Spleen (tissue), 7 donors: ENCODE measurements around the gene RAI14.

Experiments used
- POLR2A ChIP-seq, 3 donors: fragments of 450-650 bp; IDR thresholded peaks; one replicate each; pipeline ENCODE4 v1.5.1; 2017; ENCODE audit warnings: antibody characterized with exemption in 3 of 3, mild to moderate bottlenecking in 1 of 3
- TF ChIP-seq, protein P1 (sequence below), 11 experiments: fragments of 200-600 bp in 7 of 11; fragments of 450-650 bp in 4 of 11; sonication (generic) in 4 of 11; IDR thresholded peaks in 8 of 11; conservative IDR thresholded peaks in 3 of 11; 1 replicate in 7 of 11; 2 replicates in 4 of 11; pipeline versions ENCODE4 v1.4.0 to v1.8.0; 2016 to 2021; ENCODE audit warnings: antibody characterized with exemption in 11 of 11, inconsistent platforms in 4 of 11, mild to moderate bottlenecking in 1 of 11
- donor health status: DM: no; HTN: no; CAD: no; lungs with moderate emphysema.
- donor health status: DM: no; HTN: no; CAD: no.
- donor health status: DM: no; HTN: no; CAD: no.

DNA sequence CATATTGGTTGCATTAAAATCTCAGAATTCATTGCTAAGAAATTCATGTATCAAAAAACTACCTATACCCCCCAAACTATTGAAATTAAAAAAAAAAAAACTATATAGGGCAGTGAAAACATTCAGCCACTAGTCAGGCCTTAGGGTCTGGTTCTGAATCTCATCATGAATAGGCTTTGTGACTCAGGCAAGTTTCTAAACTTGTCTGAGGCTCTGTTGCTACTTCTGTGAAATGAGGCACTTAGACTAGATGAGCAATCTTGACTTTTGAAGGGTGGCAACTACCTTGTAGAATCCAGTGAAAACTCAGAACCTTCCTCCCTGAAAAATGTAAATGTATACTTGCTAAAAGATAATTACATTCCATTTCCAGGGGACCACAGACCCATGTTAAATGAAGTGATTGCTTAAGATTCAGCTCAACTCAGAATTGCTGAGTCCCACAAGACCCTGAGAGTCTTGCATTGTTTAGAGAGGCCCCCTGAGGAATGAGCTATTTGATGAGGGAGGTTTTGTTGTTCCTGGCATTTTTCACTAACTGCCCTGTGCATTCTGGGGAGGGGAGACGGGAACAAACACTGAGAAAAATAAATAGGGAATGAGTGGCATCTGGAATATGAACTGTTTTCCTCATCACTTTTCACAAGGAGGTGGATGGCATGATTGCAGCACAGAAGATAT lies 29.5 kb downstream of the RAI14 start:
- TF ChIP-seq POLR2A (IDR thresholded peaks at IDR 0.05) = no peak
- TF ChIP-seq, protein P1, sequence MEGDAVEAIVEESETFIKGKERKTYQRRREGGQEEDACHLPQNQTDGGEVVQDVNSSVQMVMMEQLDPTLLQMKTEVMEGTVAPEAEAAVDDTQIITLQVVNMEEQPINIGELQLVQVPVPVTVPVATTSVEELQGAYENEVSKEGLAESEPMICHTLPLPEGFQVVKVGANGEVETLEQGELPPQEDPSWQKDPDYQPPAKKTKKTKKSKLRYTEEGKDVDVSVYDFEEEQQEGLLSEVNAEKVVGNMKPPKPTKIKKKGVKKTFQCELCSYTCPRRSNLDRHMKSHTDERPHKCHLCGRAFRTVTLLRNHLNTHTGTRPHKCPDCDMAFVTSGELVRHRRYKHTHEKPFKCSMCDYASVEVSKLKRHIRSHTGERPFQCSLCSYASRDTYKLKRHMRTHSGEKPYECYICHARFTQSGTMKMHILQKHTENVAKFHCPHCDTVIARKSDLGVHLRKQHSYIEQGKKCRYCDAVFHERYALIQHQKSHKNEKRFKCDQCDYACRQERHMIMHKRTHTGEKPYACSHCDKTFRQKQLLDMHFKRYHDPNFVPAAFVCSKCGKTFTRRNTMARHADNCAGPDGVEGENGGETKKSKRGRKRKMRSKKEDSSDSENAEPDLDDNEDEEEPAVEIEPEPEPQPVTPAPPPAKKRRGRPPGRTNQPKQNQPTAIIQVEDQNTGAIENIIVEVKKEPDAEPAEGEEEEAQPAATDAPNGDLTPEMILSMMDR (IDR thresholded peaks at IDR 0.05 in 8 of 11, conservative IDR thresholded peaks at IDR 0.05 in 3 of 11) = no peak
